Left lung (tissue), 10 donors: ENCODE results near the gene PDZD8. TPM values are rescaled to one million over a fixed set of nuclear protein-coding genes. Genes with fewer than 3 reads are reported as not detected.

Experiments
- ATAC-seq: fragments of 200-7000 bp; cut with Tn5 transposase; one replicate; pipeline ENCODE4 v1.9.1; 2020; ENCODE audit warnings: moderate library complexity
- DNase-seq, 4 donors: peaks; one replicate each; pipeline ENCODE4 v3.0.0-alpha.2; 2013 to 2020
- H3K27ac ChIP-seq, 2 donors: fragments of 200-600 bp; sonication (generic) in 1 of 2; one replicate each; pipeline versions ENCODE4 v1.5.0 to v1.8.0; 2020 to 2021
- H3K27me3 ChIP-seq, 2 donors: fragments of 200-600 bp; sonication (generic) in 1 of 2; one replicate each; pipeline versions ENCODE4 v1.5.0 to v1.8.0; 2020 to 2021
- H3K36me3 ChIP-seq, 2 donors: fragments of 200-600 bp; sonication (generic) in 1 of 2; one replicate each; pipeline versions ENCODE4 v1.5.0 to v1.8.0; 2020 to 2021
- H3K4me1 ChIP-seq, 2 donors: fragments of 200-600 bp; one replicate each; pipeline ENCODE4 v1.8.0; 2021
- H3K4me3 ChIP-seq, 2 donors: fragments of 200-600 bp; sonication (generic) in 1 of 2; one replicate each; pipeline versions ENCODE4 v1.5.0 to v1.8.0; 2020 to 2021; ENCODE audit warnings: mild to moderate bottlenecking in 1 of 2
- H3K9me3 ChIP-seq, 2 donors: fragments of 200-600 bp; sonication (generic) in 1 of 2; one replicate each; pipeline versions ENCODE4 v1.5.0 to v1.8.0; 2020 to 2021
- intact Hi-C, 2 donors: fragments of 100-400 bp; cut with DNase I; formaldehyde crosslinking; loops; one replicate each; pipeline versions ENCODE4 v1.11.2 to v1.14.2; 2022
- polyA plus RNA-seq, 6 donors: library from polyadenylated mRNA; unstranded; fragments of 120-200 nt; gene quantifications; one replicate each; pipeline ENCODE4 v1.2.1, GENCODE V29; 2013; ENCODE audit not compliant: insufficient read length in 6 of 6
- total RNA-seq, 2 donors: library from RNA; stranded (reverse); fragmentation: NEBNext Ultra II Directional; extraction: Animal tissue kit (Norgen Biotek cat#: 25700); gene quantifications; one replicate each; pipeline ENCODE4 v1.2.1, GENCODE V29; 2021
- TF ChIP-seq, protein P1 (sequence below), 2 donors: fragments of 200-600 bp; sonication (generic) in 1 of 2; IDR thresholded peaks; one replicate each; pipeline versions ENCODE4 v1.5.0 to v1.8.0; 2021; ENCODE audit warnings: antibody characterized with exemption in 2 of 2
- donor health status: DM: no; HTN: yes; CAD: no.
- donor health status: DM: no; HTN: no; CAD: no.

PDZD8 gene
- total and polyA plus RNA-seq, 8 donors: 24.2 to 38.2 (median 29.6) TPM

DNA sequence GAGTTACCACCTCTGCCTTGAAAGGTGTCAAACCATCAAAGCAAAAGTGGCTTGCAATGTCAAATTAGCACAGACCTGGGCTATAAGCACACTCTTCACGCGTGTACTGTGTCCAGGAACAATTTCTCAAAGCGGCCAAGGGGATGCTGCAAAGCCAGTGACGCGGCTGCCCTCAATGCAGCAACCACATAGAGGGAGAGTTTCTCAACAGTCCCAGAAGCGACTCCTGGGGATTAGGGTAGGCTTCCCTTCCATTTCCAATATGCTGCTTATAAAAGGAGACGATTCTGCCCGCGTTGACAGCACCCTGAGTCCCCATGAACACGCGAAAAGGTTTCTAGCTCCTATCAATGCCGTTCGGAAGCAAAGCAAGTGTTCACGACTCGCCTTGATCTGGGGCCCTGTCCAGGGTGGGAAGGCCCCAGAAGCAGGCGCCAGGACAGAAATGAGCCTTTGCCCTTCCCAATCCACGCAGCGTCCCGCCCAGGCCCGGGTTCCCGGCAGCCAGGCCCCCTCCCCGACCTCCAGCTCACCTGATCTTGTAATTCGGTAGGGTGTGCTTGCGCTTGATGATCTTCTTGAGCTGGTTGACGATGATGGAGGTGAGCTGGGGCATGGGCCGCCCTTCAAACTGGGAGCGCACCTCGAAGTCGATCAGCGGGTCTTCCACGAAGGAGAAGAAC, 1.3 kb downstream of the PDZD8 start:
- Histone ChIP-seq H3K4me3 (peak overlapping the region; percentile 94 to 95), H3K4me1 (peaks cover 22 to 53% of the 10 kb centered on the region in 2 donors), H3K27ac (peak overlapping the region; percentile 95 to 98), H3K9me3 (no peaks in the 10 kb centered on the region), H3K27me3 (peaks cover 0 to 3% of the 10 kb centered on the region in 2 donors), H3K36me3 (no peaks in the 10 kb centered on the region)
- intact Hi-C loops: no loop called here
- DNase-seq (peak; percentile 38 to 87 (median 55)), ATAC-seq (peak; percentile 31)
- TF ChIP-seq, protein P1, sequence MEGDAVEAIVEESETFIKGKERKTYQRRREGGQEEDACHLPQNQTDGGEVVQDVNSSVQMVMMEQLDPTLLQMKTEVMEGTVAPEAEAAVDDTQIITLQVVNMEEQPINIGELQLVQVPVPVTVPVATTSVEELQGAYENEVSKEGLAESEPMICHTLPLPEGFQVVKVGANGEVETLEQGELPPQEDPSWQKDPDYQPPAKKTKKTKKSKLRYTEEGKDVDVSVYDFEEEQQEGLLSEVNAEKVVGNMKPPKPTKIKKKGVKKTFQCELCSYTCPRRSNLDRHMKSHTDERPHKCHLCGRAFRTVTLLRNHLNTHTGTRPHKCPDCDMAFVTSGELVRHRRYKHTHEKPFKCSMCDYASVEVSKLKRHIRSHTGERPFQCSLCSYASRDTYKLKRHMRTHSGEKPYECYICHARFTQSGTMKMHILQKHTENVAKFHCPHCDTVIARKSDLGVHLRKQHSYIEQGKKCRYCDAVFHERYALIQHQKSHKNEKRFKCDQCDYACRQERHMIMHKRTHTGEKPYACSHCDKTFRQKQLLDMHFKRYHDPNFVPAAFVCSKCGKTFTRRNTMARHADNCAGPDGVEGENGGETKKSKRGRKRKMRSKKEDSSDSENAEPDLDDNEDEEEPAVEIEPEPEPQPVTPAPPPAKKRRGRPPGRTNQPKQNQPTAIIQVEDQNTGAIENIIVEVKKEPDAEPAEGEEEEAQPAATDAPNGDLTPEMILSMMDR (IDR thresholded peaks at IDR 0.05): no peak

DNA sequence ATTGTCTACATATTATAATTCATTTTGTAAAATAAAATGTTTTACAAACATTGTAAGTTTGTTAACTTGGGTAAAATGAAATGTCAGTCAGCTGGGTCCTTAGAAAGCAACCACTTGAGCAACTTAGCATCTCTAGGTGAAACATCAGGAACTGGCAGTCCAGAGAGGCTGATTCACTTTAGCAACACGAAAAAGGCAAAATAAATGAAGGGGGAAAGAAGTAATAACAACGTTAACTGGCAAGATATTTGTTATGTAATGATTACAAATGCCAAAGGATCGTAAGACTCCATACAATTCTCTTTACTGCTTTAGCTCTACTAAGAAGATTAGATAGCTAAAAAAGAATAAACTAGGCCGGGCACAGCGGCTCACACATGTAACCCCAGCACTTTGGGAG, 5.0 kb downstream of the PDZD8 start:
- no peaks in the 10 kb centered on the region for H3K36me3 ChIP-seq
- H3K27ac ChIP-seq: peak overlapping the region in 1 of 2 donors; percentile 30
- ATAC-seq (no peak), DNase-seq (peak in 1 of 4 donors; percentile 49)
- H3K4me3 ChIP-seq: no peak overlapping the region
- intact Hi-C loops: no loop called here
- no peaks in the 10 kb centered on the region for H3K27me3 ChIP-seq
- TF ChIP-seq, protein P1 (IDR thresholded peaks at IDR 0.05): no peak
- no peaks in the 10 kb centered on the region for H3K9me3 ChIP-seq
- peaks cover 23 to 80% of the 10 kb centered on the region in 2 donors for H3K4me1 ChIP-seq

DNA sequence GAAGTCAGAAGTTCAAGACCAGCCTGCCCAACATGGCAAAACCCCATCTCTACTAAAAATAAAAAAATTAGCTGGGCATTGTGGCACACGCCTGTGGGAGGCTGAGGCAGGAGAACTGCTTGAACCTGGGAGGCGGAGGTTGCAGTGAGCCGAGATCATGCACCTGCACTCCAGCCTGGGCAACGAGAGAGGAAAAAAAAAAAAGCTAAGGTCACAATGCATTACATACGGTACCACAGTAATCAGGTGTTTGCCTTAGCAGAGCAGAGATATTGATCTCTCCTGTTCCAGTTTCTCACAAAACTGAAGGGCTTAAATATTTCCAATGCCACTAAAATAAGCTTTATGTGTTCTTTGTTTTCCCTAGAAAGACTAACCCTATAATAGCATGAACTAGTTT, 7.5 kb downstream of the PDZD8 start:
- TF ChIP-seq, protein P1 (IDR thresholded peaks at IDR 0.05): no peak
- Histone ChIP-seq H3K4me3 (no peak overlapping the region), H3K36me3 (no peaks in the 10 kb centered on the region), H3K27me3 (no peaks in the 10 kb centered on the region), H3K27ac (no peak overlapping the region), H3K9me3 (no peaks in the 10 kb centered on the region), H3K4me1 (peaks cover 26 to 92% of the 10 kb centered on the region in 2 donors)
- DNase-seq: no peak
- ATAC-seq: no peak
- intact Hi-C loops: no loop called here

DNA sequence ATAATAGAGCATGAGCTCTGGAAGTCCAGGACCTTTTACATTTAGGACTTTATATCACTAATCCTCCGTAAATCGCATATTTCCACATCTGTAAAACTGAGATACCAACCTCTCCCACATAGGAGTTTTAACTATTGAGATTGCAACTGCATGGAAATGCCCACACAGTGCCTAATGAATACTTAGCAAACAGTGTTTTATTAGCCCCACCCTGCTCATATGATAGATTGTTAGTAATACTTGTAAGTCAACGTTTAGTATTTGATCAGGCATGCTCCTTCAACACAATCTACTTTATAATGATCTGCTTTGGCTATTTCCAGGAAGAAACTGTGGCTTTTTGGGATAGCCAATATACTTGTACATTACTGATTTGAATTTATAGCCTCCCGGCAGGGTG, 8.5 kb downstream of the PDZD8 start:
- intact Hi-C loops: no loop called here
- Histone ChIP-seq H3K4me3 (no peak overlapping the region), H3K27me3 (no peaks in the 10 kb centered on the region), H3K36me3 (no peaks in the 10 kb centered on the region), H3K4me1 (peaks cover 18 to 92% of the 10 kb centered on the region in 2 donors), H3K27ac (peak overlapping the region in 1 of 2 donors; percentile 11), H3K9me3 (no peaks in the 10 kb centered on the region)
- TF ChIP-seq, protein P1 (IDR thresholded peaks at IDR 0.05): no peak
- DNase-seq (no peak), ATAC-seq (peak; percentile 22)

DNA sequence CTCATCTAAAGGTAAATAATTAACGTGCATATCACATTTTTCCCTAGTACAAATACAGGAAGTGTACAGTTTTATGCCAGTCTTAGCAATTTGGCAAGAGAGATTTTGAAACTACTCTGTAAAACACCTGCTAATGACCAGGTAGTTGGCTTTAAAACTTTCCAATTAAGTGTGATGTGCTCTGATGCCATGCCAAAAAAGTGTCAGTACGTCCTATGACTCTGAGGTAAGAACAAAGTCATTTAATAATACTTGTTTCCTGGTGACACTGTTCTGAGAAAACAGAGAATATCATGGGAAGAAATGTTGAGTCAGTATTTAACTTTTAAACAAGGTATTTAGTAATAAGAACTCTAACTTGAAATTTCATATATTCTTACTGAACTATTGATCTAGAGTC, 9.6 kb downstream of the PDZD8 start:
- intact Hi-C loops: no loop called here
- peak in 1 of 4 donors; percentile 28 for DNase-seq
- Histone ChIP-seq H3K36me3 (no peaks in the 10 kb centered on the region), H3K27me3 (no peaks in the 10 kb centered on the region), H3K27ac (peak overlapping the region; percentile 27 to 53), H3K9me3 (no peaks in the 10 kb centered on the region), H3K4me1 (peaks cover 26 to 91% of the 10 kb centered on the region in 2 donors), H3K4me3 (no peak overlapping the region)
- ATAC-seq: peak; percentile 63
- TF ChIP-seq, protein P1 (IDR thresholded peaks at IDR 0.05): no peak
